Hypothalamus (tissue), 51 donors: ENCODE data around the gene DPP6.

Source experiments
- DNase-seq, 51 donors: peaks; one replicate each; lab custom pipeline; 2025; lab: John Stamatoyannopoulos, UW

DPP6 gene

GRCh38 chr7:154437234-154437633, 385.0 kb downstream of the DPP6 start:
- DNase-seq: no peak

DNA sequence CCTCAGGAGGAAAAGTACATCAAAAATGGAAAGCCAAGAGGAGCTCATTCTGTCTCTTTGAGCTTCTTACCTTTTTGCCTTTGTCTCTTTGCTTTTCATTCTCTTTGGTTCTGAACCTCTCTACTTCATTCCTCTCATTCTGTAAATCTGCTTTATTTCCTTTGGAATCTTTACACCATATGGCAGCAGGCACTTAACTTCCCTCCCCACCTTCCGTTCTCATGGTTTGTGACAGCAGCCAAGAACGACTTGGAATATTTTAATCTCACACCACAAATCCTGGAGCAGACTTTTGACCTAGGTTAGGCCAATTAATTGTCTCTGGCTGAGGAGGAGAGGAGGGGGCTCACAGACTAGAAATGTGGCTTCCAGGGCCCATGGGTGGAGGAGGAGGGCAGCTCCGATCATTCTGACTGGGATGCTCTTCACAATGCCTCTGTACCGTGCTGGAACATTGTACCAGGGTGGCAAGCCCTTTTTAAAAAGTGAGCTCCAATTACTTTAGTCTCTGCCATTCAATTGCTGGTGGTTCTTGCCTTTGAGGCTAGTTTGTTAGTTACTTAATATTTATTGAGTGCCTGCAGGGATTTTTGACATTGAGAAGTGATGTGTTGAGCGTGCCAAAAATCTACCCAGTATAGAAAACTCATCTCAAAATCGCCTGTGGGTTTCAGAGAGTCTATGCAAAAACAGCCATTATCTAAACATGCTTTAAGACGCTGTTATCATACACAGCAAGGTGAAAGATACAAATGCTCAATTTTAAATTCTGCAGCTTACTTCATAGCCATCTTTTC, 386.6 kb downstream of the DPP6 start:
- no peak for DNase-seq

- no peak for DNase-seq
Measured at GRCh38 chr7:154440058-154440457, 387.9 kb downstream of the DPP6 start.

- DNase-seq: no peak
Measured at GRCh38 chr7:154440651-154441050, 388.5 kb downstream of the DPP6 start.

DNA sequence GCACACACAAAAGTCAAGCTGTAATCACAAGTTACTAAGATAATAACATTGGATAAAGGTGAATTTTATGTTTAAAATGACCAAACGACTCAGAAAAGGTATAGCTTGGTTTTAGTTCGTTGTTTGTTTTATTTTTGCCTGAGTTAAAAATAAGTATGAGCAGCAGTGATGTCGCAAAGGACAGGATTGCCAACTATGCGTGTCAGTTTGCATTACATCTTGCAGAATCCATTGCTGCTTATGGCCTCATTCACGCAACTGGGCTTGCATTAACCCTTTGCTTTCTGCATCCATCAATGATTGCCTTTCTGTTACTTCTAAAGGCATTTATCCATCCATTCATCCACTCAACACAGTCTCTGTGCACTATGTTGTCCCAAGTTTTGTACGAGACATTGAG, 389.6 kb downstream of the DPP6 start:
- no peak for DNase-seq

DNA sequence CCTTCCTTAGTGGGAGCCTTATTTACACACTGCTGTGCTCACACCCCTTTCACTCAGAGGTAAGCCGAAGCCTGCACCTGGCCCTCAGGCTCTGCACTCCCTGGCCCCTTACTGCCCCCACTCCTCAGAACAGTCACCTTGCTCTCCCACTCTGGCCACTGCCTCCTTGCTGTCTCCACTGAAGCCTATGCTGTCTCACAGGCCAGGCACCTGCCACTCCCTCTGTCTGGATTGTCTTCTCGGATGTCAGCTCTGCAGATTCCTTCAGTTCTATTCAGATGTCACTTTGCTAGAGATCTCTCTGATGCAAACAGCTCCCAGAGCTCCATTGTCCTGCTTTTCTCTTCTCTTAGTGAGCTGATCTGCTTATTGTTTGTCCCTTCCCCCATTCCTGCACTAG, 390.7 kb downstream of the DPP6 start:
- no peak for DNase-seq

DNA sequence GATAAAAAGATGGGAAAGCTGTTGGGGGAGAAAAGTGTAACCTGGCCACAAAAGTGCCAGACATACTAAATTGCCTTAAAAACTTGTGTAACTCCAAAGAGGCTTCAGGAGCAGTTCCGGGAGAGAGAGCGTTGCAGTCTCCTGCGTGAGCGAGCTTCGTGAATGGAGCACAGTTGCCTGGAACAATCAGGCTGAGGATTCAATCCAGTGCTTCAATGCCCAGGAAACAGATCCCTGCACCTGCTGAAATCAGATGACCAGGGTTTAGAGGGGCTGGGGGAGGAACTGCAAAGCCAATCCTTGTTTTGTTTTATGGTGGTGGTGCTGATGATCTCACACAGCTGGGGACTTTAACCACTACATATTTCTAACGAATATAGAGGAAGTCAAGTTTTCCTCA, 398.3 kb downstream of the DPP6 start:
- peak in 12 of 51 donors; percentile 12 to 44 (median 21) for DNase-seq

DNA sequence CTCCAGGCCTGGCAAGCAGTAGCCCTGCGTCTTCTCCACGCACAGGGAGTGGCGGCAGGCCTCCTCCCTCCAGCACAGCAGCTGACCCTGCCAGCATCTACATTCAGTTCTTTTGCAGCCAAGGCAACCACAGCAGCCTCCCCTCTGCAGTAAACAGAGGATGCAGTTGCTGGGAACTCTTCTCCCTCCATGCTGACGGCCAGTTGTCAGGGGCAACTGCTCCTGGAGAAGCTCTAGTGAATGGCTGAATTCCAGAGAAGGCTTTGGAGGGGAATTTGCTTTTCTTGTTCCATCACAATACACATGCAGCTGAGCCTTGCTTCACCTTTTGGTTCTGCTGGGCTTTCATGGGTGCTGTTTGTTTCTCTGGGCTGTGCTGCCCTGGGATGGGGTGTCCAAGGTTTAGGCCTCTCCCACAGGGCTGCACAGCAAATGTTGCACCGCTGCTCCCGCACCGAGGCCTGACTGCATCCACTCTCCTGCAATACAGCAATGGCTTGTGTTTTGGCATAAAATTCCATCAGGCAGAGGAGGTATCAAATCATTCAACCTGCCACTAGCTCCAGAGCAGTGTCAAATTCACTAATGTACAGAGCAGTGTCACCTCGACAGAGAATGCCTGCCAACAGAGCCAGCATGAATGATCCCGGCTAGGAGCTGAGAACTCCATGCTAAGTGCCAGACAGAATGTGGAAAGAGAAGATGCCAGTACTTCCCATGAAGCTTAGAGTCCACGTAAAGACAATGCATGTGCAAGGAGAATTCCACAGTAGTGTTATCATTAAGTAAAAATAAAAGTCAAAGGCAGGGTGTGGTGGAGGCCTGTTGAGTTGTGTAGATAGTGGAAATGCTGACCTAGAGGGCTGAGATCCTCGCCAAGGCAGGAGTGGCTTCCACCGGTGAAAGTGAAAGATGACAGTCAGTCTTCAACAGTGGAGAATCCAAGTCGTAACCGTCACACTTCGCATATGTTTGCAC, 399.6 kb downstream of the DPP6 start:
- peak in 33 of 51 donors; percentile 11 to 86 (median 58) for DNase-seq

- no peak for DNase-seq
Measured at GRCh38 chr7:154463794-154464193, 411.6 kb downstream of the DPP6 start.

DNA sequence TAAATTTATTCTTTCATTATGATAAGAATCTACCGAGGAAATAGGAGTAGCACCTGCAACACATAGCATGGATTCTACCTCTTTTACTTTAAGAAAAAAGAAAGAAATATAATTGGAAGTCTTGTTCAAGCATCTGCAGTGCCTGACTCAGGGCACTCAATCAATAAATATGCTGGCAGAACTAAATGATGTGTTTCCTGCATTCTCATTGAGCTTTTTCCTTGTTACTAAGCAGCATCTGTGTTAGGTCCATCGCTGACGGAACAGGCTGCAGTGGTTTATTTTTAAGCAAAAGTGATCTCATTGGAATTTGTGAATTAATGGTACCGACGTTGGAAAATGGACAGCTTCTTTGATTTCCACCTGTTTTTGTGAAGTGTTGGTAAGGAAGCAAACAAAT, 417.5 kb downstream of the DPP6 start:
- peak in 1 of 51 donors; percentile 26 for DNase-seq

DNA sequence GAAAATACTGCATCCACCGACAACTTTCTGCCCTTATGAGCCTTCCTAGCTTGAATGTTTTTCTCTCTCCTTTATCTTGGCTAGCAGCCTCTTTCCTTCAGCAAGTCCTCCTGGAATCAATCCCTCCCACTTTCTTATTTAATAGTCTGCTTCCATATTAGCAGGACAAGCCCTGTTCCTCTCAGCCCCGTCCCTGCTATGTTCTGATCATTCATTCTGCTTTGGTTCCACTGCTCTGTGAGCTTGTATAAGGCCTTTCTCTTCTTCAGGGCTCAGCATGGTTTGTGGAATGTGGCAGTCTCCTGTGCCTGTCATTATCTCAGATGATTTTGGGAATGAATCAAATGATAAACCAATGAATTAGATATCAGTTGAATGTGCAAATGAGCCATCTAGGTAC, 420.1 kb downstream of the DPP6 start:
- DNase-seq: peak in 1 of 51 donors; percentile 26

DNA sequence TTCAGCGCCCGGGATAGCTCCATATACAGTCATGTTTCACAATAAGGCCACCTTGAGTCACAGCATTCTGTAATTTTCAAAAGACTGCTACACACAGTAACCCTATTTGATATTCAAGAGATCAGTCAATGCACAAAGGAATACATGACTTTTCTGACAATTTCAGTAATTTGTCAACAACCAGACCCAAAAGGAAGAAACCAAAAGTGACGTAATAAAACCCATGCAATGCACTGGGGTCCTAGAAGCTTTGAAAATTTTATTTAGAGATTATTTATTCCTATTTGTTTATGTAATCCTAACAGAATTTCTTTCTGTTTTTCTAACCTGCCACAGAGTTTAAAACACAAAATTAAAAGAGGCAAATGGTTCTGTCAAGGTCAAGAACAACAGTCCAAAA, 421.2 kb downstream of the DPP6 start:
- no peak for DNase-seq

DNA sequence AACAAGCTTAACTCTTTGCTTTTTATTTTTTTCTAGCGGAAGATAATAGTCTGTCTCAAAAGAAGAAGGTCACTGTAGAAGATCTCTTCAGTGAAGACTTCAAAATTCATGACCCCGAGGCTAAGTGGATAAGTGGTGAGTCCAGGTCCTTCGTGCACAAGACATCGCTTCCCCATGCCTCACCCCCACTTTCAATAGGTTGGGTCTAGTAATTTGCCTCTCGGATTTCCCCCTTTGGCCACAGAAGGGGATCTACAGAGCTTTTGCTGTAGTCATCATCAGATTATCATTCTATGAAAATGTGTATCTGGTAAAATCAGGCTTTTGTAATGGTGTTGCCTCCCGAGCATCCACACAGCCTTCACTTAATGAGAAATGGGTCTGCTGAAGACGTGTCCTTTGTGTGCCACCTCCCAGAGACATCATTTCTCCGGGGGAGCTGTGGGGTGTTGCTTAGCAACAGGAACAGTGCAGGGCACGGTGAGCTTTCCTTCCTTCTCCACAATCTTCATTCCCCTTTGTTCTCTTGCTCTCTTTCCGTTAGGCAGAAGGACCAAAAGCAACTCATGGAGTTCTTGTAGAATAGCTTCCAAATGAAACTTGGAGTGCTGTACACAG, 422.8 kb downstream of the DPP6 start:
- DNase-seq: peak in 4 of 51 donors; percentile 15 to 33 (median 16)

DNA sequence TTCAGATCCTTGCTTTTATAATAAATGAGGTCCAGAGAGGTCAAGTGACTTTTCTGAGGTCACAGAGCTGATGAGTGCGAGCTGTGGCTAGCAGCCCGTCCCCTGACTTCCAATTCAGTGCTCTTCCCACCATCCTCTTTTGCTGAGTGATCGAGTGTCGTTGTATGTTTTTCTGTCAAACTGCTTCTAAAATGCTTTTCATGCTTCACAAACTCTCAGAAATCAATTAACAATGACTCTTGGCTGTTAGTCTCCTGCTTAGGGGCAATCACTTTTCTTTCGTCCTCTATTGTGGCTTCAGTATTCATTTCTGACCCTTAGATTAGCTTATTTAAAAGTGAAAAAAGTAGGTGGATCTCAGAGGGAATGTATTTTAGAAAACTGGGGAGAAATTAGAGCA, 423.7 kb downstream of the DPP6 start:
- no peak for DNase-seq

DNA sequence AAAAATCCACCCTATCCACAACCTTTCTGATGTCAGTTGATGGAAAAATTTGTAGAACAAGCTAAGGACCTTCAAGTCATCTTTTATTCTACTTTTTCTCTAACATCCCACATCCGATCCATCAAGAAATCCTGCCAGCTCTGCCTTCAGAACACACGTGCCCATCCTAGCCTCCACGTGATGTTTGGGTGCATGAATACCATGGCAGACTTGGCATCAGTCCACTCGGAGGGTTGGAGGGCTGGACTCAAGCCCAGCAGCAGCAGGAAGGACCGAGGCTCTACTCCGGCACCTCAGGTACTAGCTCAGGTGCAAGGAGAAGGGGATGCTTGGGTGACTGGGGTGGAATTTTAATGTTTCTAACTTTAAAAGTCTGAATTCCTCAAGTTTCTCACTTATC, 428.6 kb downstream of the DPP6 start:
- DNase-seq: no peak

- no peak for DNase-seq
Measured at GRCh38 chr7:154482863-154483262, 430.7 kb downstream of the DPP6 start.

- DNase-seq: peak in 49 of 51 donors; percentile 4 to 92 (median 63)
Measured at GRCh38 chr7:154484406-154484805, 432.2 kb downstream of the DPP6 start.

DNA sequence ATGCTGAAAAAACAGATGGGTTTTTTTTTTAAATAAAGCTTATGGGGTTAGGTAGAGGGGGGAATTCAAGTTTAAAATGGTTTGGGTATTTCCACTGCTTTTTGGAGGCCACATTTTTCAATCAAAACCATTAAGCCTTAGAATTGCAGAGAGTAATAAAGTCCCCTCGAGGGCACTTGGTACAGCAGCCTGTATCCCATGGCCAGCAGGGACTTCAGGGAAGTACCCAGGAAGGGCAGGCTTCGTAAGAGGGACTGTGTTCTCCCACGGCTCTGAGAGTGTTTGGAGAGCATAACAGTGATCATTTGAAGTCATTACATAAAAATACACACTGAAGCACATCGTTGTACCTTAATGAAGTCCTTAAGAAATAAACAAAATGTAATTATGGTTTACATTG, 432.7 kb downstream of the DPP6 start:
- DNase-seq: peak in 3 of 51 donors; percentile 3 to 63 (median 32)

GRCh38 chr7:154489897-154490296, 437.7 kb downstream of the DPP6 start:
- no peak for DNase-seq

DNA sequence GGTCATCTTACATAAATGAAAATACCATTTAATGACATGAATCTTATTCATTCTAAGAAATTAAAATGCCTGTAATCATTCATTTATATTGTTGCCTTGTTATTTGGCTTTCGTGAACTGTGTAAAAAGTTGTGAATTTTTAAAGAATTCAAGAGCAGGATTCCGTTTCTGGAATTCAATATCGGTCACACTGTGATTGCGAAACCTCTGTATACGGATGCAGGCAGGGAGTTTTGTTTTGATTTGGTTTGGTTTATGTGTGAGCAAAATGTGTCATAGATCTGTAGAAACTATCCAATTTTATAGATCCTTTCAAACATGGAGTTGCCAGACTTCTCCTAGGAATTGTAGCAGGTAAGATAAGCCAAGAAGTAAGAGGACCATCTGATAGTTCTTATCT, 441.4 kb downstream of the DPP6 start:
- DNase-seq: no peak

GRCh38 chr7:154497751-154498150, 445.6 kb downstream of the DPP6 start:
- DNase-seq: no peak
